Gastrocnemius medialis (tissue), 4 donors: ENCODE data around the gene PARD3B.

ENCODE experiments used
- POLR2A ChIP-seq, 2 donors: fragments of 450-650 bp; IDR thresholded peaks; one replicate each; pipeline ENCODE4 v1.6.1; 2017; ENCODE audit warnings: antibody characterized with exemption in 2 of 2, mild to moderate bottlenecking in 2 of 2, moderate library complexity in 2 of 2
- TF ChIP-seq, protein P1 (sequence below), 5 experiments: fragments of 450-650 bp in 3 of 5; fragments of 200-600 bp in 2 of 5; sonication (generic) in 2 of 5; IDR thresholded peaks in 4 of 5; conservative IDR thresholded peaks in 1 of 5; 1 replicate in 4 of 5; 2 replicates in 1 of 5; pipeline ENCODE4 v1.5.1; 2016 to 2019; ENCODE audit warnings: antibody characterized with exemption in 5 of 5, mild to moderate bottlenecking in 3 of 5, moderate library complexity in 3 of 5

DNA sequence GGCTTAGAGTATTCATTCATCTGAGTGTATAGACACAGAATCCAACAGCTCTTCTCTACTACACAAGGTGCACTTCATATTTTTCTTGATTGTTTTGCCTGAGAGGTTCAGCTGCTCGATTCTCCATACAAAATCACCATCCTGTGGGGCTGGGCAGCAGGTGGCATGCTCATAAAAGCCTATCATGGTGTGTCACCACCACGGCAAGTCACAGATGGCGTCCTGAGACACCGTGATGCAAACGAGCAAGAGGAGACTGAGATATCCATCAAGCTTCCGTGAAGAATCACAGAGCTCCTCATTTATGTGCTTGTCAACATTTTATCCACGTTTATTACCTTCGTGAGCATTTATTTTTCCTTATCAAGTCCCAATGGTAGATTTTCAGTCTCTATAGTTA is 1114.6 kb downstream of the PARD3B start:
- TF ChIP-seq, protein P1, sequence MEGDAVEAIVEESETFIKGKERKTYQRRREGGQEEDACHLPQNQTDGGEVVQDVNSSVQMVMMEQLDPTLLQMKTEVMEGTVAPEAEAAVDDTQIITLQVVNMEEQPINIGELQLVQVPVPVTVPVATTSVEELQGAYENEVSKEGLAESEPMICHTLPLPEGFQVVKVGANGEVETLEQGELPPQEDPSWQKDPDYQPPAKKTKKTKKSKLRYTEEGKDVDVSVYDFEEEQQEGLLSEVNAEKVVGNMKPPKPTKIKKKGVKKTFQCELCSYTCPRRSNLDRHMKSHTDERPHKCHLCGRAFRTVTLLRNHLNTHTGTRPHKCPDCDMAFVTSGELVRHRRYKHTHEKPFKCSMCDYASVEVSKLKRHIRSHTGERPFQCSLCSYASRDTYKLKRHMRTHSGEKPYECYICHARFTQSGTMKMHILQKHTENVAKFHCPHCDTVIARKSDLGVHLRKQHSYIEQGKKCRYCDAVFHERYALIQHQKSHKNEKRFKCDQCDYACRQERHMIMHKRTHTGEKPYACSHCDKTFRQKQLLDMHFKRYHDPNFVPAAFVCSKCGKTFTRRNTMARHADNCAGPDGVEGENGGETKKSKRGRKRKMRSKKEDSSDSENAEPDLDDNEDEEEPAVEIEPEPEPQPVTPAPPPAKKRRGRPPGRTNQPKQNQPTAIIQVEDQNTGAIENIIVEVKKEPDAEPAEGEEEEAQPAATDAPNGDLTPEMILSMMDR (IDR thresholded peaks at IDR 0.05 in 4 of 5, conservative IDR thresholded peaks at IDR 0.05 in 1 of 5) = no peak
- TF ChIP-seq POLR2A (IDR thresholded peaks at IDR 0.05) = no peak
